CMK (cell line): ENCODE results near the gene RABAC1.
"Not testable (repeated sequence)": the region's sequence is repeated elsewhere in the genome, so short reads cannot be mapped to it uniquely, and the experiment has no call there.

Source experiments
- DNase-seq: peaks from one replicate; pipeline ENCODE4 v3.0.0-alpha.2; 2010; ENCODE audit warnings: low read depth

The RABAC1 gene

GRCh38 chr19:41915021-41915775, 43.9 kb downstream of the RABAC1 start:
- no peak for DNase-seq

GRCh38 chr19:41914424-41914834, 44.7 kb downstream of the RABAC1 start:
- not testable (repeated sequence) for DNase-seq

DNA sequence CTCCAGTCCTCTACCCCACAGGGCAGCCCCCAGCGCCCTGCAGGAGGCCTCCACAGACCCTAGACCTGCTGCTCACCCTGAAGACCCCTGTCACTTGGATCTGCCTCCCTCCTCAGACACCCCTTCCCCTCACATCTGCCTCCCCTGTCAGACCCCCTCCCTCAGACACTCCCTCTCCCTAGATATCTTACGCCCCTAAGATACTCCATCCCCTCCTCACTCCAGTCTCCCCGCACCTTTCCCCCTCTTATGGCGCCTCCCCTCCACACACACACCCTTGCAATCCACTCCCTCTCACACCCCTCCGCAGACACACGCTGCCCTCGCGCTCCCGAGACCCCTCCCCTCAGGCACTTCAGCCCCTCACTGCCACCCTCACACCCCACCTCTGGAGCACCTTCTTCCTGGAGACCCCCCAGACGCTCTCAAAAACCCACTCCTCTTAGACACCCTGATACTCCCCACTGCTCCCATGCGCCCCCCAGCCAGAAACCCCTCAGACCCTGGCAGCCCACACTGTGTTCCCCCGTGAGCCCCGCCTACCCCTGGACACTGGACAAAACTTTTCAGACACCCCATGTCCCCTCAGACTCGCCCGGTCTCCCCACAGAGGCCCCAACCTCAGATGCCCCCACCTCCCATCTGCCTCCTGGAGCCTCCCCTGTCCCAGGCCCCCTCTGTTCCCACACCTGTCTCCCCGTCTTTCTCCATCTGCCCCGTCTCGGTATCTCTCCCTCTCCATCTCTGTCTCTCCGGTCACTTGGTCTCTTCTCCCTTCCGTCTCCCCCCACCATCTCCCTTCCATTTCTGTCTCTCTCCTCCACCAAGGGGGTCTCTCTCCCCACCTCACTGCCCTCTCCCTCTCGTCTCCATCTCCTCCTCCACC, 45.3 kb downstream of the RABAC1 start:
- DNase-seq, result no peak

- DNase-seq, result no peak
Observed at GRCh38 chr19:41912899-41913537, 46.1 kb downstream of the RABAC1 start.

DNA sequence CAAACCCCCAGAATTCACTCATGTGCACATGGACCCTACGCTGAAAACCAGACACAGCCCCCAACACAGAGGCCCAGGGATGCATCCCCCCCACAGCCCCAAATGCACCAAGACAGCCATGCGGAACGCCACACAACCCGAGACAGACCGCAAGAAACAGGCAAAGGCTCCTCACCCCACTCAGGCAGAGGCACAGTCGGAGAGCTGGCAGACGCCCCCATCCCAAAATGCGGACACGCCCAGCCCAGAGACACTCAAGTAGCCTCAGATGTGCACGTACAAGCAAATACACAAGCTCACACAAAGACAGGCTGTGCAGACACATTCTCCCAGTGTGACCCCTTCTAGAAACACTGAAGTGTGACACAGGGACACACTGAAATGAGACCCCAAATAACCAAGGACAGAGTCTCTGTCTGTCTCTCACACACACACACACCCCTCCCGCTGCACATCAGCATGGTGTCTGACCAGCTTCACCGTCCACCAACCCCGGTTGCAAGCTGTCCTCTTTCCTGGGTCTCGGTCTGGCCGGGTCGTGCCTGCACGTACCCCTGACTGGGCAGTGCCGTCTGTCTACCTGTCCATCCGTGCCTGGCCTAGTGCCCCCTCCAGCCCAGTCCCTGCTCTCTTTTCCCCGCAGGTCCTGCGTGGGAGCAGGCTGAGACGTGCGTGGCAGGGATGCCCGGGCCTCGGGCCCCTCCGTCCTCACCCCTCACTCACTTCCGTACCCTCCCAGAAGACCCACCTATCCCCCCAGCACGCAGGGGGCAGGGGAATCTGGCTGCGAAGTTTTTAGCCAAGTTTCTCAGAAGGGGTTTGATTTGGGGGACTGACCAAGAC, 47.0 kb downstream of the RABAC1 start:
- no peak for DNase-seq

- DNase-seq, result no peak
Observed at GRCh38 chr19:41910992-41911888, 47.9 kb downstream of the RABAC1 start.

GRCh38 chr19:41910240-41910991, 48.7 kb downstream of the RABAC1 start:
- DNase-seq, result no peak

- DNase-seq, result no peak
Observed at GRCh38 chr19:41909706-41910105, 49.4 kb downstream of the RABAC1 start.

DNA sequence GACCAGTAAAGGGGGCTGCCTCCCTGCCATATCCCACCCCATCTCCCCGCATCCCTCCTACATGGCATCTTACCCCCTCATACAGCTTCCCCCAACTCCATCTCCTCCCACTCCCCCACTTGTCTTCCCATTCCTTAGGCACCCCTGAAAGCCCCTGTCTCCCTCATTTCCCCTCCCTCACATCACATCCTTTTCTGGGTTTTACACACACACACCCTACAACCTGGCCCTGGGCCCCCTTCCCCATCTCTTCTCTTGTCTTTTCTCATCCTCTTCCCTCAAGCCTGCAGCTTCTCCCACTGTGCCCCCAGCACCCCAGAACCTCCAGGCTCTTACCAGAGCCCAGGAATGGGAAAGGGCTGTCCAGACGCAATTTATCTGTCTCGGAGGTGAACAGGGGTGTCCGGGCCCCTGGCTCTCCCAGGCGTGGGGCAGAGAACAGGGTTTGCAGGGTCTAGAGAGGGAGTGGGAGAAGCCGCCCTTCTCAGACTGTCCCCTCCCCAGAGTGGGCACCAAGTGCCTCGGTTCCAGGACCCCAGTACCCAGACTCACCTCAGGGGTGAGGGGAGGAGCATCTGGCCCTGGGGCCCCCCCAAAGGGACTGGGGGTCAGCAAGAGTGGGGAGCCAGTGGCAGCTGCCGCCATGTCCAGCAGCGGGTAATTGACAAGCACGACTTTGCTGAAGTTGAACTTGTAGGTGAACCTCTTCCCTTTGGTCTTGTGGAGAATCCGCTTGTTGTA, 50.2 kb downstream of the RABAC1 start:
- DNase-seq, result no peak

DNA sequence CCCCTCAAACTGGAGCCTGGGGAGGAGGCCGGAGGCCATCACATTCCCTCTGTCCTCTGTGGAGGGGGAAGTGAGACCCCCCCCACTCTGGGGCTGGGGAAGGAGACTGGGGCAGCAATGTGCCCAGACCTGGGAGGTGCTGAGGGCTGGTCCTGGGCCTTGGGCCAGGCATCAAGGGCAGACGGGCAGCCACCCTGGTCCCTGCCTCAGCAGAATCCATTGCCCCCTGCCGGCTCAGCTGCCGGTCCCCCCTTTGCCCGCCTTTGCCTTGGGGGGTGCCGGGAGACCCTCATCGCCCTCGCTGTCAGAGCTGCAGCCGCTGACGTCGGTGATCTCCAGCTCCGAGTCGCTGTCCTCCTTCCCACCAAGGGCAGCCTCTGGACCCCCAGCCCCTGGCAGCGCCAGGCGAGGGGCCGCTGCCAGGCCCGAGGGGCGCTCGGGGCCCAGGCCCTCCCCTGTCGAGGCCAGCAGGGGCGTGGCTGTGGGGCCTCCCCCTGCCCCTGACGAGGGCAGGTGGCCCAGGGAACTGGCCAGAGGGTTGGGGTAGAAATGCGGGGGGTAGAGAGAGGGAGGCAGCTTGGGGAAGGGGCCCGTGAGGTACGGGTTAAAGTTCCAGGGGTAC, 51.0 kb downstream of the RABAC1 start:
- no peak for DNase-seq

GRCh38 chr19:41906916-41907680, 52.0 kb downstream of the RABAC1 start:
- no peak for DNase-seq
